ENCODE measurements around the gene TRIM10.
A peak's percentile ranks its signal among the peaks of the same experiment; 100 is the strongest.
"Not testable (repeated sequence)": the region's sequence is repeated elsewhere in the genome, so short reads cannot be mapped to it uniquely, and the experiment has no call there.

TRIM10 gene

GRCh38 chr6:30127238-30128093 lies 33.5 kb downstream of the TRIM10 start:
- no peak for DNase-seq

GRCh38 chr6:30122515-30122914 lies 38.5 kb downstream of the TRIM10 start:
- no peak for DNase-seq

- no peak for DNase-seq
Observed at GRCh38 chr6:30121446-30122366, 39.3 kb downstream of the TRIM10 start.

GRCh38 chr6:30118691-30119090 lies 42.3 kb downstream of the TRIM10 start:
- not testable (repeated sequence) for DNase-seq

GRCh38 chr6:30116724-30117123 lies 44.3 kb downstream of the TRIM10 start:
- no peak for DNase-seq

- no peak for DNase-seq
Observed at GRCh38 chr6:30113841-30114240, 47.2 kb downstream of the TRIM10 start.

GRCh38 chr6:30113003-30113759 lies 47.8 kb downstream of the TRIM10 start, which contains the start of gene TRIM31:
Gene TRIM31, minus strand, starts transcription at chr6:30113090. Its CDS starts 285 bp downstream, at chr6:30112805.
- DNase-seq: no peak

- DNase-seq: no peak
Observed at GRCh38 chr6:30112402-30112994, 48.5 kb downstream of the TRIM10 start.

- DNase-seq: no peak
Observed at GRCh38 chr6:30111266-30111856, 49.6 kb downstream of the TRIM10 start.

GRCh38 chr6:30104661-30105060 lies 56.4 kb downstream of the TRIM10 start:
- DNase-seq: no peak

GRCh38 chr6:30103872-30104179 lies 57.2 kb downstream of the TRIM10 start:
- DNase-seq: no peak

- peak; percentile 86 for DNase-seq
Observed at GRCh38 chr6:30102970-30103871, 57.8 kb downstream of the TRIM10 start.

- DNase-seq: no peak
Observed at GRCh38 chr6:30102414-30102969, 58.5 kb downstream of the TRIM10 start.
